ENCODE data around the gene FXYD3. TPM values are rescaled to one million over a fixed set of nuclear protein-coding genes. Genes with fewer than 3 reads are reported as not detected.

FXYD3 gene
- polyA plus RNA-seq, 1 of the 3 experiments (the other 2 are of a cell fraction), result not detected

- TF ChIP-seq FOXJ3 (CRISPR knock-in tag; IDR thresholded peaks at IDR 0.05), result no peak
- TF ChIP-seq RCOR1 (IDR thresholded peaks at IDR 0.05; ENCODE audit: low read length), result no peak
- TF ChIP-seq CTCF (IDR thresholded peaks at IDR 0.05), result no peak
- TF ChIP-seq ELF1 (IDR thresholded peaks at IDR 0.05), result no peak
- no peak for TF ChIP-seq EZH2phosphoT487 (IDR thresholded peaks at IDR 0.05; ENCODE audit: borderline replicate concordance, low read depth)
- no peak for TF ChIP-seq JUND (IDR thresholded peaks at IDR 0.05)
- no peak for TF ChIP-seq USF1 (IDR thresholded peaks at IDR 0.05; ENCODE audit: borderline replicate concordance, low read depth)
- no peak for TF ChIP-seq FOXM1 (IDR thresholded peaks at IDR 0.05; ENCODE audit: low read depth)
- TF ChIP-seq TAF1 (IDR thresholded peaks at IDR 0.05; ENCODE audit: borderline replicate concordance, low read depth, low read length), result no peak
- no peak for TF ChIP-seq CHD2 (IDR thresholded peaks at IDR 0.05; ENCODE audit: low read length, partially characterized antibody)
- no peaks in the 10 kb centered on the region for H3K9me3 ChIP-seq
- H3K4me2 ChIP-seq, result no peak overlapping the region
- H3F3A ChIP-seq (replicated peaks; ENCODE audit: insufficient read depth), result no peaks in the 10 kb centered on the region
- H3K79me2 ChIP-seq (ENCODE audit: insufficient read depth), result no peaks in the 10 kb centered on the region
- H3K4me1 ChIP-seq (ENCODE audit: control insufficient read depth in 1 of 2, insufficient read depth in 2 of 2, low read depth in 1 of 2, low read length in 1 of 2), result peaks cover 0 to 8% of the 10 kb centered on the region in 2 experiments; a peak in 1 of 4 replicates
- no peak overlapping the region for H3K27ac ChIP-seq (ENCODE audit: low read depth in 2 of 2, low read length in 1 of 2)
- no peaks in the 10 kb centered on the region; the same call in 1 of the 2 replicates for H3K27me3 ChIP-seq (ENCODE audit: insufficient read depth)
- H3K9ac ChIP-seq, result no peak overlapping the region
- no peak for DNase-seq
- H3K36me3 ChIP-seq (replicated peaks in 1 of 2; ENCODE audit: control insufficient read depth in 1 of 2, insufficient read depth in 2 of 2, low read length in 1 of 2), result no peaks in the 10 kb centered on the region
- H3K9me2 ChIP-seq, result no peaks in the 10 kb centered on the region
- H2AFZ ChIP-seq (ENCODE audit: low read depth), result no peak overlapping the region
- WGBS (ENCODE audit: low lambda C conversion rate), result 85% methylated on average over 7 of the region's 7 CpGs
- POLR2A ChIA-PET, result no interaction called here
- CTCF ChIA-PET, result interaction anchor here (2.8 to 7.5 kb wide), 2 partner anchors 15 to 54 kb away, joined by 12 to 60 read pairs; partner anchors contain the start of genes FXYD1 and LGI4
- no peaks in the 10 kb centered on the region for H4K20me1 ChIP-seq (ENCODE audit: insufficient read depth)
- no peak overlapping the region for H3K4me3 ChIP-seq (ENCODE audit: low read depth in 2 of 2, low read length in 1 of 2)
Measured at GRCh38 chr19:35120898-35121297, 5.3 kb downstream of the FXYD3 start.

- ChIA-PET POLR2A (interaction anchor here (0.6 kb wide), 1 partner anchor 78 kb away, joined by 3 read pairs; no protein-coding TSS in a partner anchor), CTCF (interaction anchor here (0.9 to 7.5 kb wide), 5 partner anchors 8 to 79 kb away, joined by 4 to 60 read pairs (median 21); partner anchors contain the start of genes FXYD1, FXYD3, FXYD7 and LGI4)
- Histone ChIP-seq H3K4me1 (ENCODE audit: control insufficient read depth in 1 of 2, insufficient read depth in 2 of 2, low read depth in 1 of 2, low read length in 1 of 2) (peaks cover 0 to 8% of the 10 kb centered on the region in 2 experiments; a peak in 1 of 4 replicates), H2AFZ (ENCODE audit: low read depth) (no peak overlapping the region), H3K9me2 (no peaks in the 10 kb centered on the region), H3K9ac (no peak overlapping the region), H3K27ac (ENCODE audit: low read depth in 2 of 2, low read length in 1 of 2) (no peak overlapping the region), H3K4me3 (ENCODE audit: low read depth in 2 of 2, low read length in 1 of 2) (no peak overlapping the region), H3K4me2 (no peak overlapping the region), H3K9me3 (no peaks in the 10 kb centered on the region), H3K27me3 (ENCODE audit: insufficient read depth) (no peaks in the 10 kb centered on the region; the same call in 1 of the 2 replicates), H3F3A (replicated peaks; ENCODE audit: insufficient read depth) (no peaks in the 10 kb centered on the region), H3K79me2 (ENCODE audit: insufficient read depth) (no peaks in the 10 kb centered on the region), H4K20me1 (ENCODE audit: insufficient read depth) (no peaks in the 10 kb centered on the region), H3K36me3 (replicated peaks in 1 of 2; ENCODE audit: control insufficient read depth in 1 of 2, insufficient read depth in 2 of 2, low read length in 1 of 2) (no peaks in the 10 kb centered on the region)
- TF ChIP-seq POLR2AphosphoS5 (IDR thresholded peaks at IDR 0.05; ENCODE audit: low read depth, low read length) (no peak), ELF1 (IDR thresholded peaks at IDR 0.05) (no peak), SMC3 (IDR thresholded peaks at IDR 0.05; ENCODE audit: low read depth, low read length) (no peak), EP300 (IDR thresholded peaks at IDR 0.05; ENCODE audit: borderline replicate concordance in 1 of 2, low read depth in 1 of 2, low read length in 1 of 2) (no peak), GABPA (IDR thresholded peaks at IDR 0.05; ENCODE audit: low read depth) (no peak), TAF1 (IDR thresholded peaks at IDR 0.05; ENCODE audit: borderline replicate concordance, low read depth, low read length) (no peak), IRF3 (IDR thresholded peaks at IDR 0.05; ENCODE audit: low read depth, low read length) (no peak)
- 83% methylated on average over 9 of the region's 19 CpGs for WGBS (ENCODE audit: low lambda C conversion rate)
- no peak for DNase-seq
Measured at GRCh38 chr19:35122687-35123551, 7.3 kb downstream of the FXYD3 start.

All from SK-N-SH (cell line).